HEK293T (cell line): ENCODE data around the gene KLRG1.

ENCODE experiments used
- ARNT ChIP-seq: fragments of 450-650 bp; IDR thresholded peaks from 2 replicates; pipeline ENCODE4 v1.6.1; 2017; ENCODE audit warnings: mild to moderate bottlenecking
- BHLHE40 ChIP-seq: fragments of 450-650 bp; IDR thresholded peaks from 2 replicates; pipeline ENCODE4 v1.6.1; 2016; ENCODE audit warnings: mild to moderate bottlenecking, moderate library complexity, borderline replicate concordance
- ELF4 ChIP-seq: fragments of 450-650 bp; IDR thresholded peaks from 2 replicates; pipeline ENCODE4 v1.6.1; 2017; ENCODE audit warnings: antibody characterized with exemption
- FOXA1 ChIP-seq: fragments of 450-650 bp; IDR thresholded peaks from 2 replicates; pipeline ENCODE4 v1.6.1; 2016; ENCODE audit warnings: mild to moderate bottlenecking
- FOXK2 ChIP-seq: fragments of 450-650 bp; IDR thresholded peaks from 2 replicates; pipeline ENCODE4 v1.6.1; 2016; ENCODE audit warnings: mild to moderate bottlenecking
- FOXM1 ChIP-seq: fragments of 450-650 bp; IDR thresholded peaks from 2 replicates; pipeline ENCODE4 v1.6.1; 2017; ENCODE audit warnings: mild to moderate bottlenecking, borderline replicate concordance
- NFRKB ChIP-seq: fragments of 450-650 bp; IDR thresholded peaks from 2 replicates; pipeline ENCODE4 v1.6.1; 2016; ENCODE audit warnings: mild to moderate bottlenecking, moderate library complexity
- SP1 ChIP-seq: fragments of 450-650 bp; IDR thresholded peaks from 2 replicates; pipeline ENCODE4 v1.6.1; 2017
- SUZ12 ChIP-seq: fragments of 450-650 bp; IDR thresholded peaks from 2 replicates; pipeline ENCODE4 v1.6.1; 2016; ENCODE audit warnings: mild to moderate bottlenecking
- TARDBP ChIP-seq: fragments of 450-650 bp; IDR thresholded peaks from 2 replicates; pipeline ENCODE4 v1.6.1; 2016
- ZNF384 ChIP-seq: fragments of 450-650 bp; IDR thresholded peaks from 2 replicates; pipeline ENCODE4 v1.6.1; 2016
- TF ChIP-seq, protein P1 (sequence below): fragments of 450-650 bp; IDR thresholded peaks from 2 replicates; pipeline ENCODE4 v1.6.1; 2016

DNA sequence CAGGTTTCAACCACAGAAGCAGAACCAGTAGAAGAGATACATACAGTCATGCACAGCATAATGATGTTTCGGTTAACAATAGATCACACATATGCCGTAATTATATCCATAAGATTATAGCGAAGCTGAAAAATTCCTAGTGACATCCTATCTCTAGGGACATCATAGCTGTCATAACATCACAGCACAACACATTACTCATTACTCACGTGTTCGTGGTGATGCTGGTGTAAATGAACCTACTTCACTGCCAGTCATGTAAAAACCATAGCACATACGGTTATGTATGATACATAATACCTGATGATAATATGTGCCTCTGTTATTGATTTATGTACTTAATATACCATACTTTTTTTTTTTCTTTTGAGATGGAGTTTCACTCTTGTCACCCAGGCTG, 44.7 kb downstream of the KLRG1 start:
- TF ChIP-seq SUZ12 (no peak), SP1 (no peak), ZNF384 (no peak), FOXM1 (no peak), FOXK2 (no peak), BHLHE40 (no peak), TARDBP (no peak), ELF4 (no peak), FOXA1 (no peak), ARNT (no peak), NFRKB (no peak)
- TF ChIP-seq, protein P1, sequence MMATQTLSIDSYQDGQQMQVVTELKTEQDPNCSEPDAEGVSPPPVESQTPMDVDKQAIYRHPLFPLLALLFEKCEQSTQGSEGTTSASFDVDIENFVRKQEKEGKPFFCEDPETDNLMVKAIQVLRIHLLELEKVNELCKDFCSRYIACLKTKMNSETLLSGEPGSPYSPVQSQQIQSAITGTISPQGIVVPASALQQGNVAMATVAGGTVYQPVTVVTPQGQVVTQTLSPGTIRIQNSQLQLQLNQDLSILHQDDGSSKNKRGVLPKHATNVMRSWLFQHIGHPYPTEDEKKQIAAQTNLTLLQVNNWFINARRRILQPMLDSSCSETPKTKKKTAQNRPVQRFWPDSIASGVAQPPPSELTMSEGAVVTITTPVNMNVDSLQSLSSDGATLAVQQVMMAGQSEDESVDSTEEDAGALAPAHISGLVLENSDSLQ: no peak
